SK-N-SH (cell line): ENCODE measurements around the gene FANCM. TPM values are rescaled to one million over a fixed set of nuclear protein-coding genes. Genes with fewer than 3 reads are reported as not detected.

ENCODE experiments used
- CTCF ChIA-PET: fragments of 300-600, 350-600 bp; formaldehyde crosslinking; extraction: SDS; loops from one replicate; lab custom pipeline; 2021; lab: Yijun Ruan, JAX
- POLR2A ChIA-PET: fragments of 350-600 bp; sonication (Branson Sonifier 250); formaldehyde crosslinking; extraction: SDS; loops from one replicate; lab custom pipeline; 2020; ENCODE audit warnings: antibody characterized with exemption, inconsistent platforms; lab: Yijun Ruan, JAX
- DNase-seq: peaks from one replicate; pipeline ENCODE4 v3.0.0; 2012
- H2AFZ ChIP-seq: fragments of 200-600 bp; sonication (generic); 2 replicates; pipeline ENCODE4 v1.8.1; 2016; ENCODE audit warnings: antibody characterized with exemption, mild to moderate bottlenecking, low read depth
- H3F3A ChIP-seq: fragments of 200-600 bp; sonication (generic); replicated peaks from 2 replicates; pipeline ENCODE3; 2016; ENCODE audit warnings: antibody characterized with exemption, mild to moderate bottlenecking; ENCODE audit not compliant: insufficient read depth
- H3K27ac ChIP-seq, 2 experiments: fragments of 200-500 bp in 1 of 2; fragments of 200-600 bp in 1 of 2; sonication (Bioruptor generic) in 1 of 2; sonication (generic), shearing (Covaris generic) in 1 of 2; 2 replicates each; pipeline versions ENCODE4 v1.5.1 to v1.6.1; 2014 to 2016; ENCODE audit warnings: low read depth in 2 of 2, inconsistent platforms in 1 of 2, low read length in 1 of 2, mild to moderate bottlenecking in 1 of 2, mixed read lengths in 1 of 2
- H3K27me3 ChIP-seq: fragments of 200-600 bp; sonication (generic), shearing (Covaris generic); 2 replicates; pipeline ENCODE4 v1.6.1; 2016; ENCODE audit warnings: mixed run types; ENCODE audit not compliant: insufficient read depth
- H3K36me3 ChIP-seq, 2 experiments: fragments of 200-500 bp in 1 of 2; fragments of 200-600 bp in 1 of 2; sonication (Bioruptor generic) in 1 of 2; sonication (generic) in 1 of 2; replicated peaks in 1 of 2; 2 replicates each; pipeline versions ENCODE3 to v1.5.1; 2014 to 2016; ENCODE audit warnings: low read length in 1 of 2, mild to moderate bottlenecking in 1 of 2; ENCODE audit not compliant: insufficient read depth in 2 of 2, control insufficient read depth in 1 of 2
- H3K4me1 ChIP-seq, 2 experiments: fragments of 200-500 bp in 1 of 2; fragments of 200-600 bp in 1 of 2; sonication (Bioruptor generic) in 1 of 2; sonication (generic), shearing (Covaris generic) in 1 of 2; 2 replicates each; pipeline versions ENCODE4 v1.5.1 to v1.6.1; 2014 to 2016; ENCODE audit warnings: low read depth in 1 of 2, low read length in 1 of 2, mixed run types in 1 of 2; ENCODE audit not compliant: insufficient read depth in 2 of 2, control insufficient read depth in 1 of 2
- H3K4me2 ChIP-seq: fragments of 200-600 bp; sonication (generic), shearing (Covaris generic); 2 replicates; pipeline ENCODE4 v1.6.1; 2017; ENCODE audit warnings: mixed run types
- H3K4me3 ChIP-seq, 2 experiments: fragments of 200-500 bp in 1 of 2; fragments of 200-600 bp in 1 of 2; sonication (Bioruptor generic) in 1 of 2; sonication (generic), shearing (Covaris generic) in 1 of 2; 2 replicates each; pipeline versions ENCODE4 v1.5.1 to v1.8.1; 2014 to 2016; ENCODE audit warnings: low read depth in 2 of 2, inconsistent platforms in 1 of 2, low read length in 1 of 2, mild to moderate bottlenecking in 1 of 2, mixed read lengths in 1 of 2, moderate library complexity in 1 of 2
- H3K79me2 ChIP-seq: fragments of 200-600 bp; sonication (generic); 2 replicates; pipeline ENCODE4 v1.8.1; 2017; ENCODE audit warnings: mild to moderate bottlenecking; ENCODE audit not compliant: insufficient read depth
- H3K9ac ChIP-seq: fragments of 200-600 bp; sonication (generic); 2 replicates; pipeline ENCODE4 v1.6.1; 2017; ENCODE audit warnings: mixed run types
- H3K9me2 ChIP-seq: fragments of 200-600 bp; sonication (generic); 2 replicates; pipeline ENCODE4 v1.6.1; 2017; ENCODE audit warnings: mixed run types
- H3K9me3 ChIP-seq: fragments of 200-600 bp; sonication (generic); 2 replicates; pipeline ENCODE4 v1.6.1; 2017; ENCODE audit warnings: mixed run types, mild to moderate bottlenecking, moderate library complexity
- H4K20me1 ChIP-seq: fragments of 200-600 bp; sonication (generic); 2 replicates; pipeline ENCODE4 v1.6.1; 2017; ENCODE audit warnings: mild to moderate bottlenecking, mixed run types; ENCODE audit not compliant: insufficient read depth
- CHD2 ChIP-seq: fragments of 150-350 bp; IDR thresholded peaks from 2 replicates; pipeline ENCODE4 v1.6.1; 2018; ENCODE audit warnings: low read length; ENCODE audit not compliant: partially characterized antibody
- ELF1 ChIP-seq: IDR thresholded peaks from 2 replicates; pipeline ENCODE4 v1.4.0; 2012
- EP300 ChIP-seq, 2 experiments: IDR thresholded peaks; 2 replicates each; pipeline versions ENCODE4 v1.4.0 to v1.6.1; 2012; ENCODE audit warnings: borderline replicate concordance in 1 of 2, low read depth in 1 of 2, low read length in 1 of 2
- EZH2phosphoT487 ChIP-seq: fragments of 200-600 bp; sonication (generic); IDR thresholded peaks from 2 replicates; pipeline ENCODE4 v1.6.1; 2017; ENCODE audit warnings: low read depth, mixed run types, mild to moderate bottlenecking, antibody characterized with exemption, moderate library complexity, borderline replicate concordance
- FOSL2 ChIP-seq: IDR thresholded peaks from 2 replicates; pipeline ENCODE4 v1.4.0; 2012; ENCODE audit warnings: low read depth, mild to moderate bottlenecking, moderate library complexity, borderline replicate concordance
- GATA2 ChIP-seq: sonication (generic); formaldehyde crosslinking; IDR thresholded peaks from 2 replicates; pipeline ENCODE4 v1.5.0; 2020; ENCODE audit warnings: mild to moderate bottlenecking, missing genetic modification reagents
- MEF2A ChIP-seq: IDR thresholded peaks from 2 replicates; pipeline ENCODE4 v1.4.0; 2012; ENCODE audit warnings: low read depth, borderline replicate concordance
- MXI1 ChIP-seq: IDR thresholded peaks from 2 replicates; pipeline ENCODE4 v1.6.1; 2012; ENCODE audit warnings: mild to moderate bottlenecking, low read depth, low read length, improper control_type of control experiment
- SIN3A ChIP-seq: IDR thresholded peaks from 2 replicates; pipeline ENCODE4 v1.6.1; 2012; ENCODE audit warnings: low read depth, mild to moderate bottlenecking, low read length, moderate library complexity, borderline replicate concordance
- TAF1 ChIP-seq: IDR thresholded peaks from 2 replicates; pipeline ENCODE4 v1.6.1; 2012; ENCODE audit warnings: low read depth, mild to moderate bottlenecking, low read length, moderate library complexity, borderline replicate concordance
- TEAD4 ChIP-seq: IDR thresholded peaks from 2 replicates; pipeline ENCODE4 v1.4.0; 2012; ENCODE audit warnings: mild to moderate bottlenecking, borderline replicate concordance; ENCODE audit not compliant: insufficient read depth
- USF1 ChIP-seq: IDR thresholded peaks from 2 replicates; pipeline ENCODE4 v1.4.0; 2012; ENCODE audit warnings: low read depth, borderline replicate concordance
- USF2 ChIP-seq: fragments of 150-350 bp; IDR thresholded peaks from 2 replicates; pipeline ENCODE4 v1.6.1; 2017; ENCODE audit warnings: antibody characterized with exemption, low read length, low read depth, borderline replicate concordance
- WGBS: methylation state at CpG from one replicate; pipeline ENCODE4 v1.1.6; 2017; ENCODE audit warnings: low lambda C conversion rate; 5-methylcytosine and 5-hydroxymethylcytosine counted together
- polyA plus RNA-seq, 3 experiments: library from polyadenylated mRNA; depleted of rRNA; stranded (reverse); fragments of >200 nt; gene quantifications; 2 replicates each; pipeline ENCODE4 v1.2.3, GENCODE V29; 2012
- TF ChIP-seq, protein P1 (sequence below): IDR thresholded peaks from 2 replicates; pipeline ENCODE4 v1.4.0; 2012; ENCODE audit warnings: low read depth, borderline replicate concordance
- TF ChIP-seq, protein P2 (sequence below): IDR thresholded peaks from 2 replicates; pipeline ENCODE4 v1.4.0; 2012; ENCODE audit warnings: low read depth
- TF ChIP-seq, protein P3 (sequence below): IDR thresholded peaks from 2 replicates; pipeline ENCODE4 v1.6.1; 2012; ENCODE audit warnings: mild to moderate bottlenecking, low read depth, low read length, moderate library complexity

FANCM gene
- polyA plus RNA-seq, 1 of the 3 experiments (the other 2 are of a cell fraction): 0.67 TPM

DNA sequence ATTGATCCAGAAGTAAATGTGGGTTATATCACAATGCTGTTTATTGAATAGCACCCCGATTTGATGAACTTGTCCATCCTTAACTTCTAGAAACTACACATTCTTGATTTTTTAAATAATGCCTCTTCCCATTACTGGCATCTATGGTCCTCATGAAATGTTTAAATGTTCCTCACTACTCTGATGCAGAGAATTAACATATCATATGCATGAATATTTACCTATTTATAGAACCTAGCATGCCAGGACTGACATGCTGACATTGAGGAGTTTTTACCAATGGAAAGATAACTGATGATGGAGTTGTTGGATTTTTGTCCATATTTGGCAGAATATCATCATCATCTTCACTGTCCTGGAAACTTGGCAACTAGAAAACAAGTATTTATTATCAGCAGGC is 74.4 kb downstream of the FANCM start:
- no peak for DNase-seq
- H4K20me1 ChIP-seq: no peaks in the 10 kb centered on the region
- no peaks in the 10 kb centered on the region for H3K4me1 ChIP-seq
- H3F3A ChIP-seq: no peaks in the 10 kb centered on the region
- TF ChIP-seq, protein P1, sequence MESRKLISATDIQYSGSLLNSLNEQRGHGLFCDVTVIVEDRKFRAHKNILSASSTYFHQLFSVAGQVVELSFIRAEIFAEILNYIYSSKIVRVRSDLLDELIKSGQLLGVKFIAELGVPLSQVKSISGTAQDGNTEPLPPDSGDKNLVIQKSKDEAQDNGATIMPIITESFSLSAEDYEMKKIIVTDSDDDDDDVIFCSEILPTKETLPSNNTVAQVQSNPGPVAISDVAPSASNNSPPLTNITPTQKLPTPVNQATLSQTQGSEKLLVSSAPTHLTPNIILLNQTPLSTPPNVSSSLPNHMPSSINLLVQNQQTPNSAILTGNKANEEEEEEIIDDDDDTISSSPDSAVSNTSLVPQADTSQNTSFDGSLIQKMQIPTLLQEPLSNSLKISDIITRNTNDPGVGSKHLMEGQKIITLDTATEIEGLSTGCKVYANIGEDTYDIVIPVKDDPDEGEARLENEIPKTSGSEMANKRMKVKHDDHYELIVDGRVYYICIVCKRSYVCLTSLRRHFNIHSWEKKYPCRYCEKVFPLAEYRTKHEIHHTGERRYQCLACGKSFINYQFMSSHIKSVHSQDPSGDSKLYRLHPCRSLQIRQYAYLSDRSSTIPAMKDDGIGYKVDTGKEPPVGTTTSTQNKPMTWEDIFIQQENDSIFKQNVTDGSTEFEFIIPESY: no peak
- no peak for TF ChIP-seq SIN3A
- no peak for TF ChIP-seq MXI1
- TF ChIP-seq ELF1: no peak
- no peak for TF ChIP-seq EZH2phosphoT487
- no peak for TF ChIP-seq TAF1
- TF ChIP-seq, protein P2, sequence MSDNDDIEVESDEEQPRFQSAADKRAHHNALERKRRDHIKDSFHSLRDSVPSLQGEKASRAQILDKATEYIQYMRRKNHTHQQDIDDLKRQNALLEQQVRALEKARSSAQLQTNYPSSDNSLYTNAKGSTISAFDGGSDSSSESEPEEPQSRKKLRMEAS: no peak
- TF ChIP-seq TEAD4: no peak
- no peak for TF ChIP-seq GATA2 (CRISPR knock-in tag)
- TF ChIP-seq MEF2A: no peak
- no peak for TF ChIP-seq FOSL2
- TF ChIP-seq, protein P3, sequence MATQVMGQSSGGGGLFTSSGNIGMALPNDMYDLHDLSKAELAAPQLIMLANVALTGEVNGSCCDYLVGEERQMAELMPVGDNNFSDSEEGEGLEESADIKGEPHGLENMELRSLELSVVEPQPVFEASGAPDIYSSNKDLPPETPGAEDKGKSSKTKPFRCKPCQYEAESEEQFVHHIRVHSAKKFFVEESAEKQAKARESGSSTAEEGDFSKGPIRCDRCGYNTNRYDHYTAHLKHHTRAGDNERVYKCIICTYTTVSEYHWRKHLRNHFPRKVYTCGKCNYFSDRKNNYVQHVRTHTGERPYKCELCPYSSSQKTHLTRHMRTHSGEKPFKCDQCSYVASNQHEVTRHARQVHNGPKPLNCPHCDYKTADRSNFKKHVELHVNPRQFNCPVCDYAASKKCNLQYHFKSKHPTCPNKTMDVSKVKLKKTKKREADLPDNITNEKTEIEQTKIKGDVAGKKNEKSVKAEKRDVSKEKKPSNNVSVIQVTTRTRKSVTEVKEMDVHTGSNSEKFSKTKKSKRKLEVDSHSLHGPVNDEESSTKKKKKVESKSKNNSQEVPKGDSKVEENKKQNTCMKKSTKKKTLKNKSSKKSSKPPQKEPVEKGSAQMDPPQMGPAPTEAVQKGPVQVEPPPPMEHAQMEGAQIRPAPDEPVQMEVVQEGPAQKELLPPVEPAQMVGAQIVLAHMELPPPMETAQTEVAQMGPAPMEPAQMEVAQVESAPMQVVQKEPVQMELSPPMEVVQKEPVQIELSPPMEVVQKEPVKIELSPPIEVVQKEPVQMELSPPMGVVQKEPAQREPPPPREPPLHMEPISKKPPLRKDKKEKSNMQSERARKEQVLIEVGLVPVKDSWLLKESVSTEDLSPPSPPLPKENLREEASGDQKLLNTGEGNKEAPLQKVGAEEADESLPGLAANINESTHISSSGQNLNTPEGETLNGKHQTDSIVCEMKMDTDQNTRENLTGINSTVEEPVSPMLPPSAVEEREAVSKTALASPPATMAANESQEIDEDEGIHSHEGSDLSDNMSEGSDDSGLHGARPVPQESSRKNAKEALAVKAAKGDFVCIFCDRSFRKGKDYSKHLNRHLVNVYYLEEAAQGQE: no peak
- TF ChIP-seq USF2: no peak
- TF ChIP-seq USF1: no peak
- TF ChIP-seq CHD2: no peak
- TF ChIP-seq EP300 (IDR thresholded peaks at IDR 0.05; ENCODE audit: borderline replicate concordance in 1 of 2, low read depth in 1 of 2, low read length in 1 of 2): no peak
- 92% methylated on average over 1 of the region's 1 CpG for WGBS
- ChIA-PET POLR2A (no interaction called here), CTCF (no interaction called here)
- H3K27ac ChIP-seq: no peak overlapping the region
- H3K9me3 ChIP-seq: no peaks in the 10 kb centered on the region
- H3K27me3 ChIP-seq: no peaks in the 10 kb centered on the region
- H3K4me3 ChIP-seq: no peak overlapping the region
- H3K36me3 ChIP-seq: peaks cover 3 to 6% of the 10 kb centered on the region in 2 experiments
- no peak overlapping the region for H3K4me2 ChIP-seq
- H3K9me2 ChIP-seq: no peaks in the 10 kb centered on the region
- H2AFZ ChIP-seq: no peak overlapping the region
- no peak overlapping the region for H3K9ac ChIP-seq
- no peaks in the 10 kb centered on the region for H3K79me2 ChIP-seq
